IMR-90 (cell line): ENCODE data around the gene SLC17A3. TPM values are rescaled to one million over a fixed set of nuclear protein-coding genes. Genes with fewer than 3 reads are reported as not detected.

Experiments
- ATAC-seq: fragments of 200-7000 bp; cut with Tn5 transposase; 2 replicates; pipeline ENCODE4 v1.9.1; 2020; ENCODE audit warnings: low read depth, mild to moderate bottlenecking, moderate library complexity
- BruUV-seq: library from RNA; stranded (reverse); fragments of 400-500 nt; replicated peaks from 2 replicates; lab custom pipeline; 2021; lab: Mats Ljungman, UMichigan
- CTCF ChIA-PET: fragments of 300-600 bp; formaldehyde crosslinking; extraction: SDS; loops from one replicate; lab custom pipeline; 2021; ENCODE audit warnings: antibody characterized with exemption; lab: Yijun Ruan, JAX
- POLR2A ChIA-PET: fragments of 300-600 bp; sonication (Branson Sonifier 250); formaldehyde crosslinking; loops from one replicate; lab custom pipeline; 2022; ENCODE audit warnings: antibody characterized with exemption; ENCODE audit not compliant: unreplicated experiment; lab: Charles Lee
- DNase-seq: peaks from one replicate; pipeline ENCODE4 v3.0.0; 2013
- H2AFZ ChIP-seq: replicated peaks from 2 replicates; pipeline ENCODE3; 2013; ENCODE audit warnings: low read length, mild to moderate bottlenecking; ENCODE audit not compliant: poor library complexity
- H2AK5ac ChIP-seq: 2 replicates; pipeline ENCODE4 v1.6.1; 2013; ENCODE audit warnings: low read depth, low read length, inconsistent platforms
- H2AK9ac ChIP-seq: replicated peaks from 2 replicates; pipeline ENCODE3; 2013; ENCODE audit warnings: mild to moderate bottlenecking, low read depth, low read length, moderate library complexity; ENCODE audit not compliant: poor library complexity
- H2BK120ac ChIP-seq: 2 replicates; pipeline ENCODE4 v1.6.1; 2013; ENCODE audit warnings: low read depth, low read length, inconsistent platforms
- H2BK15ac ChIP-seq: 3 replicates; pipeline ENCODE4 v1.6.1; 2013; ENCODE audit warnings: low read depth, low read length, inconsistent platforms
- H2BK20ac ChIP-seq: 2 replicates; pipeline ENCODE4 v1.6.1; 2013; ENCODE audit warnings: low read depth, mild to moderate bottlenecking, inconsistent platforms, low read length, moderate library complexity
- H2BK5ac ChIP-seq: 2 replicates; pipeline ENCODE4 v1.6.1; 2013; ENCODE audit warnings: mild to moderate bottlenecking, low read depth, low read length, inconsistent platforms; ENCODE audit not compliant: poor library complexity, severe bottlenecking
- H3K14ac ChIP-seq: replicated peaks from 2 replicates; pipeline ENCODE4 v1.6.1; 2013; ENCODE audit warnings: low read depth, low read length, inconsistent platforms
- H3K18ac ChIP-seq: 2 replicates; pipeline ENCODE4 v1.6.1; 2013; ENCODE audit warnings: low read depth, low read length, control low read depth
- H3K23ac ChIP-seq: 2 replicates; pipeline ENCODE4 v1.6.1; 2013; ENCODE audit warnings: low read depth, low read length, inconsistent platforms
- H3K27ac ChIP-seq: 2 replicates; pipeline ENCODE4 v1.5.1; 2013; ENCODE audit warnings: mild to moderate bottlenecking, control low read depth, low read length; ENCODE audit not compliant: insufficient read depth
- H3K27me3 ChIP-seq: 2 replicates; pipeline ENCODE4 v1.6.1; 2013; ENCODE audit warnings: low read length; ENCODE audit not compliant: control insufficient read depth, insufficient read depth
- H3K36me3 ChIP-seq: 2 replicates; pipeline ENCODE4 v1.6.1; 2013; ENCODE audit warnings: low read length, mixed read lengths; ENCODE audit not compliant: control insufficient read depth, insufficient read depth
- H3K4ac ChIP-seq: 2 replicates; pipeline ENCODE4 v1.6.1; 2013; ENCODE audit warnings: low read depth, low read length, inconsistent platforms
- H3K4me1 ChIP-seq: 2 replicates; pipeline ENCODE4 v1.6.1; 2013; ENCODE audit warnings: low read length, mixed read lengths; ENCODE audit not compliant: control insufficient read depth, insufficient read depth
- H3K4me2 ChIP-seq: 2 replicates; pipeline ENCODE4 v1.6.1; 2013; ENCODE audit warnings: low read depth, mild to moderate bottlenecking, control low read depth, low read length, moderate library complexity
- H3K4me3 ChIP-seq: 2 replicates; pipeline ENCODE4 v1.5.1; 2013; ENCODE audit warnings: low read depth, mild to moderate bottlenecking, control low read depth, low read length, moderate library complexity; ENCODE audit not compliant: insufficient read depth
- H3K56ac ChIP-seq: 2 replicates; pipeline ENCODE4 v1.6.1; 2013; ENCODE audit warnings: low read length, inconsistent platforms; ENCODE audit not compliant: insufficient read depth; ENCODE audit errors: extremely low read depth
- H3K79me1 ChIP-seq, 2 experiments: 2 replicates each; pipeline ENCODE4 v1.6.1; 2013; ENCODE audit warnings: low read length in 2 of 2, inconsistent platforms in 1 of 2, low read depth in 1 of 2
- H3K9ac ChIP-seq: 2 replicates; pipeline ENCODE4 v1.6.1; 2013; ENCODE audit warnings: low read depth, low read length, control low read depth
- H3K9me1 ChIP-seq: 2 replicates; pipeline ENCODE4 v1.6.1; 2013; ENCODE audit warnings: low read length, inconsistent platforms; ENCODE audit not compliant: insufficient read depth
- H3K9me3 ChIP-seq: 2 replicates; pipeline ENCODE4 v1.6.1; 2013; ENCODE audit warnings: low read length; ENCODE audit not compliant: control insufficient read depth, insufficient read depth
- H4K20me1 ChIP-seq: 2 replicates; pipeline ENCODE4 v1.6.1; 2013; ENCODE audit warnings: low read length, inconsistent platforms; ENCODE audit not compliant: insufficient read depth
- H4K5ac ChIP-seq: 2 replicates; pipeline ENCODE4 v1.6.1; 2013; ENCODE audit warnings: mild to moderate bottlenecking, low read depth, low read length, control low read depth
- H4K8ac ChIP-seq, 2 experiments: 2 replicates each; pipeline ENCODE4 v1.6.1; 2013; ENCODE audit warnings: low read depth in 2 of 2, low read length in 2 of 2, control low read depth in 1 of 2, inconsistent platforms in 1 of 2
- H4K91ac ChIP-seq: 2 replicates; pipeline ENCODE4 v1.6.1; 2013; ENCODE audit warnings: low read depth, low read length, inconsistent platforms; ENCODE audit not compliant: insufficient read depth
- CEBPB ChIP-seq: IDR thresholded peaks from 2 replicates; pipeline ENCODE4 v1.6.1; 2012; ENCODE audit warnings: low read depth, low read length, improper control_type of control experiment
- CHD1 ChIP-seq: IDR thresholded peaks from 2 replicates; pipeline ENCODE4 v1.6.1; 2012; ENCODE audit warnings: low read depth, low read length, improper control_type of control experiment
- CTCF ChIP-seq: conservative IDR thresholded peaks from 2 replicates; pipeline ENCODE4 v1.5.1; 2012; ENCODE audit warnings: mild to moderate bottlenecking, low read depth, low read length, improper control_type of control experiment
- MXI1 ChIP-seq: IDR thresholded peaks from 2 replicates; pipeline ENCODE4 v1.6.1; 2012; ENCODE audit warnings: low read depth, mild to moderate bottlenecking, low read length, moderate library complexity, borderline replicate concordance
- RCOR1 ChIP-seq: IDR thresholded peaks from 2 replicates; pipeline ENCODE4 v1.6.1; 2012; ENCODE audit warnings: mild to moderate bottlenecking, low read length, improper control_type of control experiment; ENCODE audit not compliant: insufficient replicate concordance
- RFX5 ChIP-seq: IDR thresholded peaks from 2 replicates; pipeline ENCODE4 v1.8.0; 2012; ENCODE audit warnings: low read depth, mild to moderate bottlenecking, low read length, moderate library complexity
- SMC3 ChIP-seq: fragments of 150-350 bp; IDR thresholded peaks from 2 replicates; pipeline ENCODE4 v1.6.1; 2016; ENCODE audit warnings: low read depth, mild to moderate bottlenecking, antibody characterized with exemption, low read length, moderate library complexity
- WGBS, 2 experiments: methylation state at CpG; one replicate each; pipeline versions ENCODE4 v1.1.5 to v1.1.7; 2013; ENCODE audit warnings: missing lambda C conversion rate in 2 of 2; ENCODE audit not compliant: insufficient read length in 1 of 2; ENCODE audit errors: extremely low coverage in 2 of 2; 5-methylcytosine and 5-hydroxymethylcytosine counted together
- dilution Hi-C: fragments of 300-500 bp; cut with HindIII; formaldehyde crosslinking; loops from one replicate; pipeline ENCODE4 v1.14.3; 2018; ENCODE audit warnings: low sequenced_read_pairs; ENCODE audit not compliant: unreplicated experiment
- in situ Hi-C: fragments of 300-500 bp; cut with MboI; formaldehyde crosslinking; loops from 3 replicates; pipeline ENCODE4 v1.14.3; 2019; ENCODE audit warnings: low sequenced_read_pairs, inconsistent platforms, mixed read lengths
- intact Hi-C: fragments of 100-400 bp; cut with micrococcal nuclease; formaldehyde crosslinking; loops from 2 replicates; pipeline ENCODE4 v1.10.0; 2022
- polyA plus RNA-seq, 3 experiments: library from polyadenylated mRNA; depleted of rRNA; stranded (reverse); fragments of >200 nt; gene quantifications; 2 replicates each; pipeline ENCODE4 v1.2.3, GENCODE V29; 2012; ENCODE audit warnings: low replicate concordance in 1 of 3
- total RNA-seq: library from RNA; depleted of rRNA; stranded (reverse); fragments of >200 nt; gene quantifications from 2 replicates; pipeline ENCODE4 v1.2.3, GENCODE V29; 2012
- TF ChIP-seq, protein P1 (sequence below): fragments of 150-350 bp; IDR thresholded peaks from 2 replicates; pipeline ENCODE4 v1.6.1; 2016; ENCODE audit warnings: low read depth, mild to moderate bottlenecking, low read length, moderate library complexity, borderline replicate concordance

SLC17A3 gene
- total and polyA plus RNA-seq, 2 of the 4 experiments (the other 2 are of a cell fraction): not detected

DNA sequence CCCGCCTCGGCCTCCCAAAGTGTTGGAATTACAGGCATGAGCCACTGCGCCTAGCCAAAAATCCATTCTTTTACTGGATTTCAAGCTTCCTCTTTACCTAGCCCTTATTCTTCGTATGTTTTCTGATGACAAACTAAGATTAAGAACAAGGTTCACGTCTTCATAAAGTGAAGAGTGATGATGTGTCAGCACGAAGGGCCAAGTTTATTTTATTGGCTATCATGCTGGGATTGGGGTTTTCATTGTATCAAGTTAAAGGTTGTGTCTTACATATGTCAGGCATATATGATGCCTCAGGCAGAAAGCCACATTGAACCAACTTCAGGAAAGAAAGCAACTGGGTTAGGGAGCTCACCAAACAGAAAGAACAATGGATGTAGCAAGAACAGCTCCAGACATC is 19.7 kb upstream of the SLC17A3 start:
- Histone ChIP-seq H3K27me3 (no peaks in the 10 kb centered on the region), H3K14ac (no peak overlapping the region), H3K36me3 (no peaks in the 10 kb centered on the region), H3K9ac (no peak overlapping the region), H4K8ac (no peak overlapping the region), H3K9me3 (no peaks in the 10 kb centered on the region), H4K91ac (no peak overlapping the region), H3K18ac (no peak overlapping the region), H4K5ac (no peak overlapping the region), H3K79me1 (no peaks in the 10 kb centered on the region), H2AFZ (no peak overlapping the region), H3K4me2 (no peak overlapping the region), H2BK15ac (no peak overlapping the region), H2AK9ac (no peak overlapping the region), H2BK120ac (no peak overlapping the region), H4K20me1 (no peaks in the 10 kb centered on the region), H2BK20ac (no peak overlapping the region), H2AK5ac (no peak overlapping the region), H3K27ac (no peak overlapping the region), H3K4me1 (no peaks in the 10 kb centered on the region), H3K4ac (no peak overlapping the region), H3K23ac (no peak overlapping the region), H3K56ac (no peak overlapping the region), H2BK5ac (no peak overlapping the region), H3K4me3 (no peak overlapping the region), H3K9me1 (no peaks in the 10 kb centered on the region)
- ATAC-seq (no peak), DNase-seq (no peak)
- BruUV-seq: no TSS peak
- CTCF ChIA-PET: no interaction called here
- no CpG with 5 or more reads among the region's 6 CpGs for WGBS, 2 experiments
- TF ChIP-seq CEBPB: no peak
- TF ChIP-seq RFX5: no peak
- TF ChIP-seq CHD1: no peak
- no peak for TF ChIP-seq SMC3
- no peak for TF ChIP-seq CTCF
- no peak for TF ChIP-seq MXI1
- TF ChIP-seq, protein P1, sequence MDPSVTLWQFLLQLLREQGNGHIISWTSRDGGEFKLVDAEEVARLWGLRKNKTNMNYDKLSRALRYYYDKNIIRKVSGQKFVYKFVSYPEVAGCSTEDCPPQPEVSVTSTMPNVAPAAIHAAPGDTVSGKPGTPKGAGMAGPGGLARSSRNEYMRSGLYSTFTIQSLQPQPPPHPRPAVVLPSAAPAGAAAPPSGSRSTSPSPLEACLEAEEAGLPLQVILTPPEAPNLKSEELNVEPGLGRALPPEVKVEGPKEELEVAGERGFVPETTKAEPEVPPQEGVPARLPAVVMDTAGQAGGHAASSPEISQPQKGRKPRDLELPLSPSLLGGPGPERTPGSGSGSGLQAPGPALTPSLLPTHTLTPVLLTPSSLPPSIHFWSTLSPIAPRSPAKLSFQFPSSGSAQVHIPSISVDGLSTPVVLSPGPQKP: no peak
- TF ChIP-seq RCOR1: no peak
- in situ Hi-C loops: no loop called here
- dilution Hi-C loops: no loop called here
- POLR2A ChIA-PET: interaction anchor here (0.6 kb wide), 1 partner anchor 112 kb away, joined by 3 read pairs; no protein-coding TSS in a partner anchor
- intact Hi-C loops: no loop called here
